ENCODE measurements around the gene MALRD1. TPM values are rescaled to one million over a fixed set of nuclear protein-coding genes. Genes with fewer than 3 reads are reported as not detected.

MALRD1 gene
- total RNA-seq, 1 experiment from 2014 or later = 0.86 TPM

GRCh38 chr10:19431622-19432351, 383.2 kb downstream of the MALRD1 start:
- no peak for DNase-seq (ENCODE audit: low spot score)
- no peaks in the 10 kb centered on the region for H3K36me3 ChIP-seq (ENCODE audit: insufficient read depth, low read length, poor library complexity, severe bottlenecking)
- no peaks in the 10 kb centered on the region for H3K27me3 ChIP-seq (replicated peaks; ENCODE audit: insufficient read depth, low read depth, low read length, poor library complexity)
- BruUV-seq (replicated peaks) = no TSS peak
- H3K9me3 ChIP-seq (ENCODE audit: low read depth, low read length, poor library complexity, severe bottlenecking) = no peaks in the 10 kb centered on the region
- ChIA-PET CTCF (no interaction called here), POLR2A (ENCODE audit: low non-redundant PET) (no interaction called here)
- H3K4me1 ChIP-seq (ENCODE audit: insufficient read depth, low read length, poor library complexity, severe bottlenecking) = peaks cover 4% of the 10 kb centered on the region
- TF ChIP-seq EZH2 (IDR thresholded peaks at IDR 0.05; ENCODE audit: borderline replicate concordance, low read depth, low read length, poor library complexity, severe bottlenecking) = no peak
- TF ChIP-seq CTCF (conservative IDR thresholded peaks at IDR 0.05; ENCODE audit: low read depth, low read length) = no peak
- intact Hi-C loops (cut with micrococcal nuclease; ENCODE audit: unreplicated experiment) = no loop called here
- H3K27ac ChIP-seq (ENCODE audit: low read depth, low read length, poor library complexity, severe bottlenecking) = no peak overlapping the region
- H3K4me3 ChIP-seq (ENCODE audit: low read depth, low read length, poor library complexity, severe bottlenecking) = no peak overlapping the region

- no peak overlapping the region for H3K4me3 ChIP-seq (ENCODE audit: low read depth, low read length, poor library complexity, severe bottlenecking)
- intact Hi-C loops (cut with micrococcal nuclease; ENCODE audit: unreplicated experiment) = no loop called here
- TF ChIP-seq EZH2 (IDR thresholded peaks at IDR 0.05; ENCODE audit: borderline replicate concordance, low read depth, low read length, poor library complexity, severe bottlenecking) = no peak
- no peak for TF ChIP-seq CTCF (conservative IDR thresholded peaks at IDR 0.05; ENCODE audit: low read depth, low read length)
- H3K27ac ChIP-seq (ENCODE audit: low read depth, low read length, poor library complexity, severe bottlenecking) = no peak overlapping the region
- no peaks in the 10 kb centered on the region for H3K27me3 ChIP-seq (replicated peaks; ENCODE audit: insufficient read depth, low read depth, low read length, poor library complexity)
- no TSS peak for BruUV-seq (replicated peaks)
- ChIA-PET CTCF (no interaction called here), POLR2A (ENCODE audit: low non-redundant PET) (no interaction called here)
- no peak for DNase-seq (ENCODE audit: low spot score)
- H3K9me3 ChIP-seq (ENCODE audit: low read depth, low read length, poor library complexity, severe bottlenecking) = no peaks in the 10 kb centered on the region
- no peaks in the 10 kb centered on the region for H3K4me1 ChIP-seq (ENCODE audit: insufficient read depth, low read length, poor library complexity, severe bottlenecking)
- no peaks in the 10 kb centered on the region for H3K36me3 ChIP-seq (ENCODE audit: insufficient read depth, low read length, poor library complexity, severe bottlenecking)
Measured at GRCh38 chr10:19449860-19450259, 401.3 kb downstream of the MALRD1 start.

- H3K4me3 ChIP-seq (ENCODE audit: low read depth, low read length, poor library complexity, severe bottlenecking) = no peak overlapping the region
- H3K4me1 ChIP-seq (ENCODE audit: insufficient read depth, low read length, poor library complexity, severe bottlenecking) = no peaks in the 10 kb centered on the region
- BruUV-seq (replicated peaks) = no TSS peak
- H3K27ac ChIP-seq (ENCODE audit: low read depth, low read length, poor library complexity, severe bottlenecking) = no peak overlapping the region
- no peak for TF ChIP-seq CTCF (conservative IDR thresholded peaks at IDR 0.05; ENCODE audit: low read depth, low read length)
- H3K27me3 ChIP-seq (replicated peaks; ENCODE audit: insufficient read depth, low read depth, low read length, poor library complexity) = no peaks in the 10 kb centered on the region
- ChIA-PET CTCF (no interaction called here), POLR2A (ENCODE audit: low non-redundant PET) (no interaction called here)
- H3K9me3 ChIP-seq (ENCODE audit: low read depth, low read length, poor library complexity, severe bottlenecking) = no peaks in the 10 kb centered on the region
- no peaks in the 10 kb centered on the region for H3K36me3 ChIP-seq (ENCODE audit: insufficient read depth, low read length, poor library complexity, severe bottlenecking)
- intact Hi-C loops (cut with micrococcal nuclease; ENCODE audit: unreplicated experiment) = no loop called here
- DNase-seq (ENCODE audit: low spot score) = no peak
Measured at GRCh38 chr10:19451356-19451755, 402.8 kb downstream of the MALRD1 start.

Measured in A673 (cell line).